Suprapubic skin (tissue), 4 donors: ENCODE data around the gene IRS2. TPM values are rescaled to one million over a fixed set of nuclear protein-coding genes. Genes with fewer than 3 reads are reported as not detected.
"Not testable (repeated sequence)": the region's sequence is repeated elsewhere in the genome, so short reads cannot be mapped to it uniquely, and the experiment has no call there.

Source experiments
- DNase-seq, 2 donors: peaks; one replicate each; pipeline ENCODE4 v3.0.0-alpha.2; 2019; ENCODE audit warnings: low spot score in 2 of 2
- H3K27ac ChIP-seq: fragments of 200-600 bp; sonication (generic); one replicate; pipeline ENCODE4 v1.5.1; 2019
- H3K27me3 ChIP-seq: fragments of 200-600 bp; sonication (generic); one replicate; pipeline ENCODE4 v1.5.1; 2019
- H3K36me3 ChIP-seq: fragments of 200-600 bp; sonication (generic); one replicate; pipeline ENCODE4 v1.5.1; 2019
- H3K4me1 ChIP-seq: fragments of 200-600 bp; sonication (generic); one replicate; pipeline ENCODE4 v1.5.1; 2019
- H3K4me3 ChIP-seq: fragments of 200-600 bp; sonication (generic); one replicate; pipeline ENCODE4 v1.5.1; 2019; ENCODE audit warnings: mild to moderate bottlenecking
- H3K9me3 ChIP-seq: fragments of 200-600 bp; sonication (generic); one replicate; pipeline ENCODE4 v1.5.1; 2019
- EP300 ChIP-seq: sonication (generic); formaldehyde crosslinking; IDR thresholded peaks from one replicate; pipeline ENCODE4 v1.6.1; 2017; ENCODE audit warnings: antibody characterized with exemption
- POLR2A ChIP-seq, 2 donors: fragments of 450-650 bp; IDR thresholded peaks; one replicate each; pipeline ENCODE4 v1.6.1; 2017; ENCODE audit warnings: antibody characterized with exemption in 2 of 2, mild to moderate bottlenecking in 2 of 2, moderate library complexity in 2 of 2
- POLR2AphosphoS5 ChIP-seq, 3 donors: sonication (generic); formaldehyde crosslinking; IDR thresholded peaks; one replicate each; pipeline ENCODE4 v1.6.1; 2017; ENCODE audit warnings: antibody characterized with exemption in 3 of 3
- WGBS: methylation state at CpG from one replicate; pipeline ENCODE4 v1.1.5; 2018; 5-methylcytosine and 5-hydroxymethylcytosine counted together
- total RNA-seq, 4 donors: library from RNA; depleted of rRNA; stranded (reverse); fragments of >200 nt; gene quantifications; one replicate each; pipeline ENCODE4 v1.1.0, GENCODE V29; 2016
- TF ChIP-seq, protein P1 (sequence below), 2 donors: fragments of 200-600 bp in 1 of 2; fragments of 450-650 bp in 1 of 2; sonication (generic) in 1 of 2; IDR thresholded peaks; one replicate each; pipeline ENCODE4 v1.5.1; 2016 to 2019; ENCODE audit warnings: antibody characterized with exemption in 2 of 2, mild to moderate bottlenecking in 1 of 2, moderate library complexity in 1 of 2

The IRS2 gene
- total RNA-seq, 4 donors from 2014 or later: 41.1 to 62.5 (median 51.8) TPM

- no peak for DNase-seq
- H3K9me3 ChIP-seq: no peaks in the 10 kb centered on the region
- H3K4me1 ChIP-seq: no peaks in the 10 kb centered on the region
- H3K27ac ChIP-seq: no peak overlapping the region
- peaks cover 11% of the 10 kb centered on the region for H3K27me3 ChIP-seq
- H3K4me3 ChIP-seq: no peak overlapping the region
- no peaks in the 10 kb centered on the region for H3K36me3 ChIP-seq
- WGBS: 94% methylated on average over 21 of the region's 21 CpGs
- TF ChIP-seq, protein P1, sequence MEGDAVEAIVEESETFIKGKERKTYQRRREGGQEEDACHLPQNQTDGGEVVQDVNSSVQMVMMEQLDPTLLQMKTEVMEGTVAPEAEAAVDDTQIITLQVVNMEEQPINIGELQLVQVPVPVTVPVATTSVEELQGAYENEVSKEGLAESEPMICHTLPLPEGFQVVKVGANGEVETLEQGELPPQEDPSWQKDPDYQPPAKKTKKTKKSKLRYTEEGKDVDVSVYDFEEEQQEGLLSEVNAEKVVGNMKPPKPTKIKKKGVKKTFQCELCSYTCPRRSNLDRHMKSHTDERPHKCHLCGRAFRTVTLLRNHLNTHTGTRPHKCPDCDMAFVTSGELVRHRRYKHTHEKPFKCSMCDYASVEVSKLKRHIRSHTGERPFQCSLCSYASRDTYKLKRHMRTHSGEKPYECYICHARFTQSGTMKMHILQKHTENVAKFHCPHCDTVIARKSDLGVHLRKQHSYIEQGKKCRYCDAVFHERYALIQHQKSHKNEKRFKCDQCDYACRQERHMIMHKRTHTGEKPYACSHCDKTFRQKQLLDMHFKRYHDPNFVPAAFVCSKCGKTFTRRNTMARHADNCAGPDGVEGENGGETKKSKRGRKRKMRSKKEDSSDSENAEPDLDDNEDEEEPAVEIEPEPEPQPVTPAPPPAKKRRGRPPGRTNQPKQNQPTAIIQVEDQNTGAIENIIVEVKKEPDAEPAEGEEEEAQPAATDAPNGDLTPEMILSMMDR (IDR thresholded peaks at IDR 0.05): no peak
- TF ChIP-seq POLR2AphosphoS5 (IDR thresholded peaks at IDR 0.05) (no peak), POLR2A (IDR thresholded peaks at IDR 0.05) (no peak), EP300 (no peak)
These were observed 52.2 kb downstream of the IRS2 start for GRCh38 chr13:109734002-109734785.

DNA sequence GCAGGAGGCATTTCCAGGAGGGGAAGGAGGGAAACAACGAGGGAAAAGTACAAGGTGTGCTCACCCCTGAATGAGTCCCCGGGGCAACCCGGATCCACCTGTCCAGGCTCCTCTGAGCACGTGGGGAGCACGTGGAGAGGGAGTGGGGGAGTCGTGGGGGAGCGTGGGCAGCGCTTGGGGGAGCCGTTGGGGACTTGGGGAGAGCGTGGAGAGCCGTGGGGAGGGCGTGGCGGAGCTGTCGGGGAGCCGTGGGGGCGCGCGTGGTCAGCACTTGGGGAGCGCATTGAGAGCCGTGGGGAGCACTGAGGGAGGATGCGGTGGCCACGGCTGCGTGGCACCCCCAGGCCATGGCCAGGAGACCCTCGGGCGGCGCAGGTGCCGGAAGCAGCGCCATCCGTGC, 52.8 kb downstream of the IRS2 start:
- H3K4me3 ChIP-seq: no peak overlapping the region
- H3K36me3 ChIP-seq: no peaks in the 10 kb centered on the region
- TF ChIP-seq POLR2A (IDR thresholded peaks at IDR 0.05) (no peak), EP300 (no peak), POLR2AphosphoS5 (IDR thresholded peaks at IDR 0.05) (no peak)
- TF ChIP-seq, protein P1 (IDR thresholded peaks at IDR 0.05): no peak
- H3K9me3 ChIP-seq: no peaks in the 10 kb centered on the region
- H3K4me1 ChIP-seq: no peaks in the 10 kb centered on the region
- H3K27ac ChIP-seq: no peak overlapping the region
- WGBS: 90% methylated on average over 22 of the region's 29 CpGs
- no peak for DNase-seq
- peaks cover 11% of the 10 kb centered on the region for H3K27me3 ChIP-seq

DNA sequence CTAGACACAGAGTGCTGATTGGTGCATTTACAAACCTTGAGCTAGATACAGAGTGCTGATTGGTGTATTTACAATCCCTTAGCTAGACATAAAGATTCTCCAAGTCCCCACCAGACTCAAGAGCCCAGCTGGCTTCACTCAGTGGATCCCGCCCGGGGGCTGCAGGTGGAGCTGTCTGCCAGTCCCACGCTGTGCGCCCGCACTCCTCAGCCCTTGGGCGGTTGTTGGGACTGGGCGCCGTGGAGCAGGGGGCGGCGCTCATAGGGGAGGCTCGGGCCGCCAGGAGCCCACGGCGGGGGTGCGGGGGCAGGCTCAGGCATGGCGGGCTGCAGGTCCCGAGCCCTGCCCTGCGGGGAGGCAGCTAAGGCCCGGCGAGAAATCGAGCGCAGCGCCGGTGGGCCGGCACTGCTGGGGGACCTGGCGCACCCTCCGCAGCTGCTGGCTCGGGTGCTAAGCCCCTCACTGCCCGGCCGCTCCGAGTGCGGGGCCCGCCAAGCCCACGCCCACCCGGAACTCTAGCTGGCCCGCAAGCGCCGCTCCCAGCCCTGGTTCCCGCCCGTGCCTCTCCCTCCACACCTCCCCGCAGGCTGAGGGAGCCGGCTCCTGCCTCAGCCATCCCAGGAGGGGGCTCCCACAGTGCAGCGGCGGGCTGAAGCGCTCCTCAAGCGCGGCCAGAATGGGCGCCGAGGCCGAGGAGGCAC, 53.8 kb downstream of the IRS2 start:
- H3K27me3 ChIP-seq: peaks cover 11% of the 10 kb centered on the region
- H3K4me3 ChIP-seq, H3K9me3 ChIP-seq: not testable (repeated sequence)

DNA sequence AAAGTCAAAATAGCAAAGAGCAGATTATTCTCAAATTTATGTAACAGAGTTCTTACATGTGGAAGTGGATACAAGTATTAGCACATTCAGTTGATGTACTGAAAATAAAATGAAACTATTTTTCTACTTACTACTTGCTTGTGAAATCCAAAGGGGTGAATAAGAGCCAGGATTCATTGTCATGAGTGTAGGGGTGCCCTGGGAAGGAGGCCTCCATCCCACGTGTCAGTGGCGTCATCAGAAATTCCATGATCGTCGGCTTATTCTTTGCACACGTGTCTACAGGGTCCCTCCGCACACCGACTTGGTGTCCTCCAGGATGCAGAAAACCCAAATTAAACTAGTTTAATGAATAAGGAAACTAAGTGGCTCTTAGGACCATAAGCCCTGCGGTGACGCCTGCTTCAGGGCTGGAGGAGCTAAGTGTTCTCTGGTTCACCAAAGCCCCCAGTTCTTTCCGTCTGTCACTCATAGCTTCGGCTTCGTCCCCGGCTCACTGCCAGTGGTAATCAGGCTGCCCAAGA, 55.5 kb downstream of the IRS2 start:
- Histone ChIP-seq H3K27me3 (peaks cover 11% of the 10 kb centered on the region), H3K9me3 (no peaks in the 10 kb centered on the region), H3K4me3 (no peak overlapping the region), H3K36me3 (no peaks in the 10 kb centered on the region), H3K4me1 (no peaks in the 10 kb centered on the region), H3K27ac (no peak overlapping the region)
- TF ChIP-seq POLR2A (IDR thresholded peaks at IDR 0.05) (no peak), POLR2AphosphoS5 (IDR thresholded peaks at IDR 0.05) (no peak)
- 90% methylated on average over 13 of the region's 13 CpGs for WGBS
- DNase-seq: no peak

More for the DNA sequence above, 53.8 kb downstream of the IRS2 start:
- 94% methylated on average over 20 of the region's 50 CpGs for WGBS
- not testable (repeated sequence) for H3K27ac ChIP-seq, H3K4me1 ChIP-seq, DNase-seq, H3K36me3 ChIP-seq

DNA sequence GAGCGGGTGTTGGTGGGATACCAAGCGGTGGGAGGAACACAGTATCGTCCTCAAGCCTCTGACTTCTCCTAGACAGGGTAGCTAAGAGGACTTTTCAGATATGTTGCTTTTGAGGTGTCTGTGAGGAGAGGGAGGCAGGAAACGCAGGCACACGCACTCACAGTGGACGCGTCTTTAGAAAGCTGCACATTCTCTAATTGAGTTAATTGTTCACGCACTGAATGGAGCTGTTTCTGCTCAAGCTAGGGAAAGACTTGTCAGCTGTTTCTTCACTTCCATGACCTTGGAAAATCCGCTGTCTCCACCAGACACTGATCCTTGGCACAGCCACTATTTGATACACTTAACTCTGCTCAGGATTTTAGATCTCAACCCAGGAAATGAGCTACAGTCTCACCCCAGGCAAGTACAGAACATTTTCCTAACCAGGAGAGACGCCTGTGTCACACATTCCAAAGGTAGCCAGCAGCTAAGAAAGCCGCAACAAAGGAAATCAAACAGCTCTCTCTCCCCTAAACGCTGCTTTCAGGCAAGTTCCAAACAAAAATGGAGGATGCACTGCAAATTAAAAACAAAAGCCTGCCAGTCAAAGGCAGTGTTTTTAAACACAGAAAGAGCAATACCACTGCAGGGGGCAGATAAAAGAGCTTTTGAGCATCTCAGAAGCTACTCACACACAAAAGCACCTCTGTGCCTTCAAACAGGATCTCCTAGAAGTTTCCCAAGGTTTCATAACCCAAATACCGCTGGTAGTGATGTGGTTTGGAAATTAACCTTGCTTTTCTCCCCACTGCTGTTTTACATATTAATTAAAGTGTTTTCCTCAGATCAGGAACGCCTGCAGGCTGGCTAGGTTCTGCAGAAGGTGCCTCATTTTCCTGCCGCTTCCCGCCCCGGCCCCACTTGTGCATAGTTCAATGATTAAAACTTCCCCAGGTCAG, 57.3 kb downstream of the IRS2 start:
- Histone ChIP-seq H3K27me3 (peaks cover 11% of the 10 kb centered on the region), H3K9me3 (no peaks in the 10 kb centered on the region), H3K4me1 (no peaks in the 10 kb centered on the region), H3K4me3 (no peak overlapping the region), H3K36me3 (no peaks in the 10 kb centered on the region), H3K27ac (no peak overlapping the region)
- no peak for TF ChIP-seq EP300
- no peak for TF ChIP-seq POLR2A (IDR thresholded peaks at IDR 0.05)
- TF ChIP-seq, protein P1 (IDR thresholded peaks at IDR 0.05): no peak
- no peak for TF ChIP-seq POLR2AphosphoS5 (IDR thresholded peaks at IDR 0.05)
- 47% methylated on average over 17 of the region's 17 CpGs for WGBS
- no peak for DNase-seq
